Spleen (tissue), 11 donors: ENCODE measurements around the gene SLC9A4. TPM values are rescaled to one million over a fixed set of nuclear protein-coding genes. Genes with fewer than 3 reads are reported as not detected.

ENCODE experiments used
- DNase-seq: peaks from one replicate; pipeline ENCODE4 v3.0.0-alpha.2; 2020
- H3K27ac ChIP-seq, 8 donors: fragments of 200-600 bp; sonication (generic) in 7 of 8; 1 replicate in 4 of 8; 2 replicates in 4 of 8; pipeline versions ENCODE4 v1.5.0 to v1.8.0; 2016 to 2021; ENCODE audit warnings: inconsistent platforms in 4 of 8, mild to moderate bottlenecking in 4 of 8, moderate library complexity in 1 of 8
- H3K27me3 ChIP-seq, 7 donors: fragments of 200-600 bp; sonication (generic) in 6 of 7; replicated peaks in 1 of 7; 1 replicate in 4 of 7; 2 replicates in 3 of 7; pipeline versions ENCODE4 v1.5.0 to v1.8.0; 2016 to 2021; ENCODE audit warnings: inconsistent platforms in 3 of 7, mild to moderate bottlenecking in 1 of 7
- H3K36me3 ChIP-seq, 6 donors: fragments of 200-600 bp; sonication (generic) in 5 of 6; 1 replicate in 4 of 6; 2 replicates in 2 of 6; pipeline versions ENCODE4 v1.5.0 to v1.8.0; 2016 to 2021; ENCODE audit warnings: inconsistent platforms in 2 of 6
- H3K4me1 ChIP-seq, 6 donors: fragments of 200-600 bp; sonication (generic) in 5 of 6; 1 replicate in 3 of 6; 2 replicates in 3 of 6; pipeline versions ENCODE4 v1.5.0 to v1.8.0; 2016 to 2021; ENCODE audit warnings: inconsistent platforms in 3 of 6
- H3K4me3 ChIP-seq, 8 donors: fragments of 200-600 bp; sonication (generic) in 7 of 8; 1 replicate in 4 of 8; 2 replicates in 4 of 8; pipeline versions ENCODE4 v1.5.0 to v1.8.0; 2016 to 2021; ENCODE audit warnings: inconsistent platforms in 4 of 8, mild to moderate bottlenecking in 4 of 8, moderate library complexity in 2 of 8
- H3K9me3 ChIP-seq, 8 donors: fragments of 200-600 bp; sonication (generic) in 7 of 8; 1 replicate in 4 of 8; 2 replicates in 4 of 8; pipeline versions ENCODE4 v1.5.0 to v1.8.0; 2016 to 2021; ENCODE audit warnings: inconsistent platforms in 4 of 8
- POLR2A ChIP-seq, 3 donors: fragments of 450-650 bp; IDR thresholded peaks; one replicate each; pipeline ENCODE4 v1.5.1; 2017; ENCODE audit warnings: antibody characterized with exemption in 3 of 3, mild to moderate bottlenecking in 1 of 3
- POLR2AphosphoS5 ChIP-seq, 3 donors: sonication (generic); formaldehyde crosslinking; IDR thresholded peaks; one replicate each; pipeline ENCODE4 v1.5.1; 2017; ENCODE audit warnings: antibody characterized with exemption in 3 of 3
- WGBS, 5 donors: extraction: QIAGEN DNeasy Blood & Tissue Kit in 3 of 5; methylation state at CpG; one replicate each; pipeline versions ENCODE4 v1.1.5 to v1.1.7; 2013 to 2018; 5-methylcytosine and 5-hydroxymethylcytosine counted together
- intact Hi-C: fragments of 100-400 bp; cut with DNase I; formaldehyde crosslinking; loops from one replicate; pipeline ENCODE4 v1.15.0; 2023; ENCODE audit warnings: low total_unique reads
- polyA plus RNA-seq, 3 donors: library from polyadenylated mRNA; stranded (reverse); fragments of 200-250 nt; gene quantifications; one replicate each; pipeline ENCODE4 v1.2.1, GENCODE V29; 2013
- total RNA-seq, 7 donors: library from RNA; depleted of rRNA in 3 of 7; stranded (reverse); fragments of >200 nt in 3 of 7; fragmentation: NEBNext Ultra II Directional in 4 of 7; extraction: Animal tissue kit (Norgen Biotek cat#: 25700) in 4 of 7; gene quantifications; one replicate each; pipeline versions ENCODE4 v1.1.0 to v1.2.1, GENCODE V29; 2016 to 2021
- TF ChIP-seq, protein P1 (sequence below), 11 experiments: fragments of 200-600 bp in 7 of 11; fragments of 450-650 bp in 4 of 11; sonication (generic) in 4 of 11; IDR thresholded peaks in 8 of 11; conservative IDR thresholded peaks in 3 of 11; 1 replicate in 7 of 11; 2 replicates in 4 of 11; pipeline versions ENCODE4 v1.4.0 to v1.8.0; 2016 to 2021; ENCODE audit warnings: antibody characterized with exemption in 11 of 11, inconsistent platforms in 4 of 11, mild to moderate bottlenecking in 1 of 11
- donor health status: healthy with polysubstance abuse.
- donor health status: DM: no; HTN: no; CAD: no; lungs with moderate emphysema.
- donor health status: DM: no; HTN: no; CAD: no.
- donor health status: Bipolar disorder and iron deficiency.
- donor health status: healthy.
- donor health status: DM: no; HTN: no; CAD: no.
- donor health status: DM: yes; HTN: yes; CAD: no.

SLC9A4 gene
- total and polyA plus RNA-seq, 10 donors: 0.10 TPM; not detected in 9

DNA sequence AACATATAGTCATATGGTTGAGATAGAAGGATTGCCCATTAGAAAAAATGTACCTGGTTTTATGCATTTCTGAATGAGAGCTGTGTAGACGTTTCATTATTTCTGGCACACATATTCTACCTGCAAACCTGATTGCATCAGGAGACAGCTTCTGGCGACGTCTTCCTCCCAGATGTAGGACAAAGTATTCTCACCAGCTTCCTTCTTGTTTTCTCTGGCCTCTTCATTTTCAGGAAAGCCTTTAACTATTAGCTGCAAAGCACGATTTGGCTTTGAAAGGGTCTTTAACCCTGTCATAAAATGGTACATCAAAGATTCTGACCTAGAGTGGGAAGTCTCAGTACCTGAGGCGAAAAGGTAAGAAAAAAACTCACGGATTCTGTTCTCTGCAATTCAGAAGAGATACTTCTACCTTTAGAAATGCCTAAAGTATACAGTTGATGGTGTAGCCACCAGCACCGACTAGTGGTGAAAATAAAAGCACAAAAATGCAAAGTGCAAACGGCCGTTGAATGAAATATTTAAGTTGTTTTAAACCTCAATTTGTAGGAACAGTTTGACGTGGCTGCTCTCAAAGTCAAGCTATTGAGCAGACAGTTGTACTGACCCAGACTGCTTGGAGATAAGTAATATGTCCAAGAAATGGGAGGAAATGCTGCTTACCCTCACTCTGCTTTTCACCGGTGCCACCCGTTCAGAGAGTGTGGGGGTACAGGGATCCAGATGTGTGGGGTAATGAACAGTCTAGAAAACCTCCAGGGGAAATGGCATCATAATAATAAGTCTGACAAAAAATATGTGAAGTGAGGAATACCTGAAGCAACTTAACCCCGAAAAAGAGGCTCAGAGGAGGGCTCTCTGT lies 29.8 kb upstream of the SLC9A4 start:
- H3K4me1 ChIP-seq: peaks cover 0 to 30% (median 6%) of the 10 kb centered on the region in 6 donors
- no peaks in the 10 kb centered on the region for H3K27me3 ChIP-seq
- H3K27ac ChIP-seq: peak overlapping the region in 7 of 8 donors; percentile 23 to 84 (median 54)
- no peaks in the 10 kb centered on the region for H3K9me3 ChIP-seq
- intact Hi-C loops: loop anchor here (2.0 to 10.0 kb wide), 2 partner anchors 190 to 438 kb away; no protein-coding TSS in a partner anchor
- TF ChIP-seq POLR2AphosphoS5 (IDR thresholded peaks at IDR 0.05) (peak in 1 of 3 donors; percentile 69), POLR2A (IDR thresholded peaks at IDR 0.05) (no peak)
- TF ChIP-seq, protein P1, sequence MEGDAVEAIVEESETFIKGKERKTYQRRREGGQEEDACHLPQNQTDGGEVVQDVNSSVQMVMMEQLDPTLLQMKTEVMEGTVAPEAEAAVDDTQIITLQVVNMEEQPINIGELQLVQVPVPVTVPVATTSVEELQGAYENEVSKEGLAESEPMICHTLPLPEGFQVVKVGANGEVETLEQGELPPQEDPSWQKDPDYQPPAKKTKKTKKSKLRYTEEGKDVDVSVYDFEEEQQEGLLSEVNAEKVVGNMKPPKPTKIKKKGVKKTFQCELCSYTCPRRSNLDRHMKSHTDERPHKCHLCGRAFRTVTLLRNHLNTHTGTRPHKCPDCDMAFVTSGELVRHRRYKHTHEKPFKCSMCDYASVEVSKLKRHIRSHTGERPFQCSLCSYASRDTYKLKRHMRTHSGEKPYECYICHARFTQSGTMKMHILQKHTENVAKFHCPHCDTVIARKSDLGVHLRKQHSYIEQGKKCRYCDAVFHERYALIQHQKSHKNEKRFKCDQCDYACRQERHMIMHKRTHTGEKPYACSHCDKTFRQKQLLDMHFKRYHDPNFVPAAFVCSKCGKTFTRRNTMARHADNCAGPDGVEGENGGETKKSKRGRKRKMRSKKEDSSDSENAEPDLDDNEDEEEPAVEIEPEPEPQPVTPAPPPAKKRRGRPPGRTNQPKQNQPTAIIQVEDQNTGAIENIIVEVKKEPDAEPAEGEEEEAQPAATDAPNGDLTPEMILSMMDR (IDR thresholded peaks at IDR 0.05 in 8 of 11, conservative IDR thresholded peaks at IDR 0.05 in 3 of 11): peak; percentile 47 to 85 (median 77)
- 21 to 26% (median 23%) methylated on average over 13 of the region's 13 CpGs for whole genome bisulfite sequencing, 5 donors
- no peak overlapping the region for H3K4me3 ChIP-seq
- peaks cover 0 to 58% (median 0%) of the 10 kb centered on the region in 6 donors for H3K36me3 ChIP-seq
- no peak for DNase-seq

DNA sequence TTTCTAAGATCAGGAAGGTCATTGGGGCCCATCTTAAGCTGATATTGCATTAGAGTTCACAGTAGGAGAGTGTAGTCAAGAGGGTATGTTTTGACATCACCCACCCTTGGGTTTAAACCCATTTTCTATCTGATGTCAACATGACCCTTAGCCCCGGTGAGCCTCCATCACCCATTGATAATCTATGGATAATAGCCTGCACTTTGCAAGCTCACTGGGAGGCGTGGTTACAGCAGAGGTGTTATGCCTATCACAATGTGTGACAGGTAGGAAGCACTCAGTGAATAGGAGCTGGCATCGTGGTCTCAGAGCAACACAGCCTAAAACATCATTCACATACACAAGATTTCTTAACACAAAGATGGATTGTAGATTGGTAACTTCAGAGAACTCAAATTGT lies 28.8 kb upstream of the SLC9A4 start:
- 85 to 100% (median 90%) methylated on average over 2 to 3 of the region's 3 CpGs for WGBS, 5 donors
- intact Hi-C loops: loop anchor here (10.0 kb wide), 1 partner anchor 439 kb away; no protein-coding TSS in a partner anchor
- H3K27ac ChIP-seq: peak overlapping the region in 2 of 8 donors; percentile 78 to 84
- no peak overlapping the region for H3K4me3 ChIP-seq
- H3K9me3 ChIP-seq: no peaks in the 10 kb centered on the region
- no peaks in the 10 kb centered on the region for H3K27me3 ChIP-seq
- TF ChIP-seq POLR2A (IDR thresholded peaks at IDR 0.05) (no peak), POLR2AphosphoS5 (IDR thresholded peaks at IDR 0.05) (no peak)
- TF ChIP-seq, protein P1 (IDR thresholded peaks at IDR 0.05 in 8 of 11, conservative IDR thresholded peaks at IDR 0.05 in 3 of 11): no peak
- peaks cover 0 to 24% (median 6%) of the 10 kb centered on the region in 6 donors for H3K4me1 ChIP-seq
- H3K36me3 ChIP-seq: peaks cover 0 to 68% (median 0%) of the 10 kb centered on the region in 6 donors
- DNase-seq: no peak

DNA sequence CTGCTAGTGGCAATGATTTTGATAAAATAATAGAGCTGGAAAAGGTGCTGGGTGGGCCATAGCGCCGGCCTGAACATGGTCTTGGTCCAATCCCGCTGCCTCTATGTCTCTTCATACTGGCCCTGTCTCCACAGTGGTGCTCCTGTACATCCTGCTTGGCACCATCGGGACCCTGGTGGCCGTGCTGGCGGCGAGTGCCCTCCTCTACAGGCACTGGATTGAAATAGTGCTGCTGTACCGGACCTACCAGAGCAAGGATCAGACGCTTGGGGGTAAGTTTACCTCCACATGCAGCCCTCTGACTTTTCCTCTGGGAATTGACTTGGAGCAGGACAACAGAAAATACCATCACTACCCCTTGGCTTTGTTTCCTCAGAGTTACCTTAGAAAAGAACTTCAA lies 26.1 kb upstream of the SLC9A4 start:
- no peak for DNase-seq
- no peak overlapping the region for H3K4me3 ChIP-seq
- TF ChIP-seq POLR2AphosphoS5 (IDR thresholded peaks at IDR 0.05) (no peak), POLR2A (IDR thresholded peaks at IDR 0.05) (no peak)
- TF ChIP-seq, protein P1 (IDR thresholded peaks at IDR 0.05 in 8 of 11, conservative IDR thresholded peaks at IDR 0.05 in 3 of 11): no peak
- intact Hi-C loops: loop anchor here (5.0 to 10.0 kb wide), 2 partner anchors 442 to 1030 kb away; no protein-coding TSS in a partner anchor
- peaks cover 0 to 85% (median 0%) of the 10 kb centered on the region in 6 donors for H3K36me3 ChIP-seq
- no peaks in the 10 kb centered on the region for H3K9me3 ChIP-seq
- peaks cover 0 to 26% (median 6%) of the 10 kb centered on the region in 6 donors for H3K4me1 ChIP-seq
- no peaks in the 10 kb centered on the region for H3K27me3 ChIP-seq
- no peak overlapping the region for H3K27ac ChIP-seq
- WGBS, 5 donors: 87 to 95% (median 94%) methylated on average over 9 of the region's 9 CpGs
